GM12892 (cell line): ENCODE measurements around the gene INO80E.

ENCODE experiments used
- POLR2A ChIP-seq: IDR thresholded peaks from 2 replicates; pipeline ENCODE4 v1.6.1; 2011; ENCODE audit warnings: low read depth, low read length, control low read depth
- POLR2AphosphoS5 ChIP-seq: IDR thresholded peaks from 2 replicates; pipeline ENCODE4 v1.6.1; 2011; ENCODE audit warnings: low read depth, low read length, control low read depth
- TAF1 ChIP-seq: IDR thresholded peaks from 2 replicates; pipeline ENCODE4 v1.6.1; 2011; ENCODE audit warnings: low read depth, mild to moderate bottlenecking, control low read depth, low read length, borderline replicate concordance

- TF ChIP-seq POLR2A (no peak; the same call in 1 of the 2 replicates), POLR2AphosphoS5 (no peak), TAF1 (no peak)
Observed at GRCh38 chr16:29993191-29993902, 2.7 kb upstream of the INO80E start.
